A549 (cell line): ENCODE data around the gene PALLD. TPM values are rescaled to one million over a fixed set of nuclear protein-coding genes. Genes with fewer than 3 reads are reported as not detected.

Experiments
- ATAC-seq, 2 experiments: fragments of 200-7000 bp in 1 of 2; fragments of >200 bp in 1 of 2; cut with Nextera tagmentation in 1 of 2; cut with Tn5 transposase in 1 of 2; 3 replicates each; pipeline versions ENCODE4 v1.8.0 to v1.9.1; 2018 to 2020; ENCODE audit warnings: mild to moderate bottlenecking in 1 of 2, moderate library complexity in 1 of 2
- CTCF ChIA-PET: fragments of 300-600 bp; sonication (Branson Sonifier 250); formaldehyde crosslinking; extraction: SDS; loops from one replicate; lab custom pipeline; 2021; ENCODE audit warnings: antibody characterized with exemption, inconsistent platforms; lab: Yijun Ruan, JAX
- POLR2A ChIA-PET: fragments of 350-600 bp; formaldehyde crosslinking; extraction: SDS; loops from one replicate; lab custom pipeline; 2021; ENCODE audit warnings: antibody characterized with exemption, inconsistent platforms; lab: Yijun Ruan, JAX
- DNase-seq, 2 experiments: peaks; one replicate each; pipeline versions ENCODE4 v3.0.0 to v3.0.0-alpha.2; 2011 to 2016; ENCODE audit warnings: low read depth in 1 of 2, low spot score in 1 of 2
- FAIRE-seq: peaks from 2 replicates; lab custom pipeline; 2011; peaks lifted over from hg19 to GRCh38; lab: Jason Lieb, UNC
- H3K27ac ChIP-seq, 2 experiments: fragments of >200 bp; sonication (Bioruptor Twin); formaldehyde crosslinking; 3 replicates each; pipeline ENCODE4 v1.5.1; 2016 to 2017
- H3K4me1 ChIP-seq: fragments of >200 bp; sonication (Bioruptor Twin); formaldehyde crosslinking; 3 replicates; pipeline ENCODE4 v1.6.1; 2016
- H3K4me2 ChIP-seq: fragments of >200 bp; sonication (Bioruptor Twin); formaldehyde crosslinking; 3 replicates; pipeline ENCODE4 v1.6.1; 2016
- H3K4me3 ChIP-seq: fragments of >200 bp; sonication (Bioruptor Twin); formaldehyde crosslinking; 3 replicates; pipeline ENCODE4 v1.5.1; 2016
- H3K9me3 ChIP-seq: fragments of >200 bp; sonication (Bioruptor Twin); formaldehyde crosslinking; 3 replicates; pipeline ENCODE4 v1.6.1; 2016
- CBX2 ChIP-seq: fragments of 200-600 bp; sonication (generic); IDR thresholded peaks from 2 replicates; pipeline ENCODE4 v1.6.1; 2016; ENCODE audit warnings: low read depth, mild to moderate bottlenecking, borderline replicate concordance
- CBX8 ChIP-seq: fragments of 200-600 bp; sonication (generic); IDR thresholded peaks from 2 replicates; pipeline ENCODE4 v1.6.1; 2016
- CEBPB ChIP-seq, 2 experiments: fragments of >200 bp in 1 of 2; sonication (Bioruptor Twin) in 1 of 2; formaldehyde crosslinking in 1 of 2; IDR thresholded peaks; 2 replicates each; pipeline ENCODE4 v1.6.1; 2012 to 2016
- CHD4 ChIP-seq: fragments of 200-600 bp; sonication (generic); IDR thresholded peaks from 2 replicates; pipeline ENCODE4 v1.6.1; 2016; ENCODE audit warnings: antibody characterized with exemption, mild to moderate bottlenecking, borderline replicate concordance
- EHMT2 ChIP-seq: fragments of 200-600 bp; sonication (generic); IDR thresholded peaks from 2 replicates; pipeline ENCODE4 v1.6.1; 2016; ENCODE audit warnings: antibody characterized with exemption, low read depth, mild to moderate bottlenecking, moderate library complexity
- EP300 ChIP-seq, 2 experiments: fragments of >200 bp; sonication (Bioruptor Twin); formaldehyde crosslinking; IDR thresholded peaks; 2 replicates in 1 of 2; 3 replicates in 1 of 2; pipeline ENCODE4 v1.6.1; 2016 to 2017
- FOSL2 ChIP-seq, 2 experiments: fragments of 450-650 bp in 1 of 2; fragments of >200 bp in 1 of 2; sonication (Bioruptor Twin) in 1 of 2; formaldehyde crosslinking; IDR thresholded peaks; 2 replicates each; pipeline versions ENCODE4 v1.5.0 to v1.6.1; 2016 to 2020; ENCODE audit warnings: mild to moderate bottlenecking in 1 of 2, moderate library complexity in 1 of 2
- GATA3 ChIP-seq: IDR thresholded peaks from 2 replicates; pipeline ENCODE4 v1.6.1; 2012; ENCODE audit warnings: borderline replicate concordance
- HOXA7 ChIP-seq: fragments of 250-450 bp; sonication (Bioruptor Pico); IDR thresholded peaks from 2 replicates; pipeline ENCODE4 v1.5.0; 2020; ENCODE audit warnings: mild to moderate bottlenecking, moderate library complexity
- HOXB13 ChIP-seq: fragments of 250-450 bp; sonication (Bioruptor Pico); IDR thresholded peaks from 2 replicates; pipeline ENCODE4 v1.5.0; 2020; ENCODE audit warnings: low read depth, mild to moderate bottlenecking, moderate library complexity
- HOXB5 ChIP-seq: fragments of 250-450 bp; sonication (Bioruptor Pico); IDR thresholded peaks from 2 replicates; pipeline ENCODE4 v1.5.0; 2020; ENCODE audit warnings: mild to moderate bottlenecking, moderate library complexity
- JUN ChIP-seq, 2 experiments: fragments of >200 bp; sonication (Bioruptor Twin); formaldehyde crosslinking; IDR thresholded peaks; 2 replicates in 1 of 2; 3 replicates in 1 of 2; pipeline ENCODE4 v1.6.1; 2016 to 2017
- KDM5A ChIP-seq: fragments of 200-600 bp; sonication (generic); IDR thresholded peaks from 2 replicates; pipeline ENCODE4 v1.6.1; 2016; ENCODE audit warnings: antibody characterized with exemption, mild to moderate bottlenecking
- MAZ ChIP-seq: fragments of 150-350 bp; IDR thresholded peaks from 2 replicates; pipeline ENCODE4 v1.6.1; 2014; ENCODE audit warnings: antibody characterized with exemption, low read depth, low read length, borderline replicate concordance
- NPAS2 ChIP-seq: fragments of 250-450 bp; sonication (Bioruptor Pico); IDR thresholded peaks from 2 replicates; pipeline ENCODE4 v1.8.0; 2022; ENCODE audit warnings: mild to moderate bottlenecking, moderate library complexity, borderline replicate concordance
- POLR2AphosphoS2 ChIP-seq: conservative IDR thresholded peaks from 2 replicates; pipeline ENCODE4 v1.6.1; 2012; ENCODE audit warnings: low read length, improper control_type of control experiment, inconsistent platforms
- RAD21 ChIP-seq, 2 experiments: fragments of >200 bp in 1 of 2; sonication (Bioruptor Twin) in 1 of 2; formaldehyde crosslinking in 1 of 2; IDR thresholded peaks in 1 of 2; conservative IDR thresholded peaks in 1 of 2; 2 replicates in 1 of 2; 3 replicates in 1 of 2; pipeline ENCODE4 v1.6.1; 2012 to 2018; ENCODE audit warnings: inconsistent platforms in 1 of 2
- RARB ChIP-seq: fragments of 250-450 bp; sonication (Bioruptor Pico); IDR thresholded peaks from 2 replicates; pipeline ENCODE4 v1.8.0; 2021; ENCODE audit warnings: mild to moderate bottlenecking, moderate library complexity
- RFX5 ChIP-seq: fragments of 450-650 bp; IDR thresholded peaks from 2 replicates; pipeline ENCODE4 v1.7.1; 2014; ENCODE audit warnings: antibody characterized with exemption, mild to moderate bottlenecking, moderate library complexity
- RNF2 ChIP-seq: fragments of 200-600 bp; sonication (generic); IDR thresholded peaks from 2 replicates; pipeline ENCODE4 v1.6.1; 2016; ENCODE audit warnings: low read depth, mild to moderate bottlenecking, antibody characterized with exemption, moderate library complexity, borderline replicate concordance
- SMC3 ChIP-seq: fragments of >200 bp; sonication (Bioruptor Twin); formaldehyde crosslinking; IDR thresholded peaks from 3 replicates; pipeline ENCODE4 v1.6.1; 2018; ENCODE audit warnings: inconsistent platforms
- TFCP2L1 ChIP-seq: fragments of 250-450 bp; sonication (Bioruptor Pico); IDR thresholded peaks from 2 replicates; pipeline ENCODE4 v1.5.0; 2021; ENCODE audit warnings: mild to moderate bottlenecking
- ZSCAN20 ChIP-seq: fragments of 250-450 bp; sonication (Bioruptor Pico); IDR thresholded peaks from 2 replicates; pipeline ENCODE4 v1.8.0; 2022; ENCODE audit warnings: mild to moderate bottlenecking, moderate library complexity
- WGBS: methylation state at CpG from one replicate; pipeline ENCODE4 v1.1.6; 2017; ENCODE audit errors: missing lambda C conversion rate; 5-methylcytosine and 5-hydroxymethylcytosine counted together
- polyA plus RNA-seq, 4 experiments: library from polyadenylated mRNA; depleted of rRNA in 3 of 4; stranded (reverse); fragments of >200 nt; fragmentation: RNase III in 1 of 4; extraction: RNeasy Plus Mini Kit Qiagen cat#74134 plus additional on column Dnase treatment in 1 of 4; gene quantifications; 2 replicates in 3 of 4; 3 replicates in 1 of 4; pipeline ENCODE4 v1.2.3, GENCODE V29; 2011 to 2017
- TF ChIP-seq, protein P1 (sequence below): fragments of 450-650 bp; IDR thresholded peaks from 2 replicates; pipeline ENCODE4 v1.6.1; 2014; ENCODE audit warnings: antibody characterized with exemption
- TF ChIP-seq, protein P2 (sequence below): fragments of >200 bp; sonication (Bioruptor Twin); formaldehyde crosslinking; IDR thresholded peaks from 3 replicates; pipeline ENCODE4 v1.6.1; 2016
- TF ChIP-seq, protein P3 (sequence below): fragments of 250-450 bp; sonication (Bioruptor Pico); IDR thresholded peaks from 2 replicates; pipeline ENCODE4 v1.5.0; 2020; ENCODE audit warnings: low read depth, mild to moderate bottlenecking, moderate library complexity
- TF ChIP-seq, protein P4 (sequence below): IDR thresholded peaks from 2 replicates; pipeline ENCODE4 v1.6.1; 2012

PALLD gene
- polyA plus RNA-seq, 2 of the 4 experiments (the other 2 are of a cell fraction), result 88.8 to 113 TPM

DNA sequence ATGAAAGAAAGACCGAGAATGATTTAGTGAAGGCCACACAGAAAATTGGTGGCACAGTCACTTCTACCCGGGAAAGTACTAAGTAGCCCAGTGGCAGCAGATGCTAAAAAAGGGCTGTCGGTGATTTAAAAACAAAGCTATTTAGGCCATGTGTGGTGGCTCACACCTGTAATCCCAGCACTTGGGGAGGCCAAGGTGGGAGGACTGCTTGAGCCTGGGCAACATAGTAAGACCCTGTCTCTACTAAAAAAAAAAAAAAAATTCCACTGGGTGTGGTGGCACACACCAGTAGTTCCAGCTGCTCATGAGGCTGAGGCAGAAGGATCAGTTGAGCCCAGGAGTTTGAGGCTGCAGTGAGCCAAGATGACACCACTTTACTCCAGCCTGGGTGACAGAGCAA lies 369.0 kb downstream of the PALLD start:
- H3K9me3 ChIP-seq, result no peaks in the 10 kb centered on the region
- no peak for TF ChIP-seq TFCP2L1 (CRISPR knock-in tag)
- no peak for TF ChIP-seq CHD4
- TF ChIP-seq EHMT2, result no peak
- no peak for TF ChIP-seq HOXB5 (CRISPR knock-in tag)
- TF ChIP-seq RAD21 (conservative IDR thresholded peaks at IDR 0.05 in 1 of 2, IDR thresholded peaks at IDR 0.05 in 1 of 2), result no peak
- TF ChIP-seq KDM5A, result no peak
- TF ChIP-seq, protein P1, sequence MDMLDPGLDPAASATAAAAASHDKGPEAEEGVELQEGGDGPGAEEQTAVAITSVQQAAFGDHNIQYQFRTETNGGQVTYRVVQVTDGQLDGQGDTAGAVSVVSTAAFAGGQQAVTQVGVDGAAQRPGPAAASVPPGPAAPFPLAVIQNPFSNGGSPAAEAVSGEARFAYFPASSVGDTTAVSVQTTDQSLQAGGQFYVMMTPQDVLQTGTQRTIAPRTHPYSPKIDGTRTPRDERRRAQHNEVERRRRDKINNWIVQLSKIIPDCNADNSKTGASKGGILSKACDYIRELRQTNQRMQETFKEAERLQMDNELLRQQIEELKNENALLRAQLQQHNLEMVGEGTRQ, result no peak
- TF ChIP-seq FOSL2 (IDR thresholded peaks at IDR 0.05), result no peak
- TF ChIP-seq FOSL2 (CRISPR knock-in tag; IDR thresholded peaks at IDR 0.05), result no peak
- TF ChIP-seq, protein P2, sequence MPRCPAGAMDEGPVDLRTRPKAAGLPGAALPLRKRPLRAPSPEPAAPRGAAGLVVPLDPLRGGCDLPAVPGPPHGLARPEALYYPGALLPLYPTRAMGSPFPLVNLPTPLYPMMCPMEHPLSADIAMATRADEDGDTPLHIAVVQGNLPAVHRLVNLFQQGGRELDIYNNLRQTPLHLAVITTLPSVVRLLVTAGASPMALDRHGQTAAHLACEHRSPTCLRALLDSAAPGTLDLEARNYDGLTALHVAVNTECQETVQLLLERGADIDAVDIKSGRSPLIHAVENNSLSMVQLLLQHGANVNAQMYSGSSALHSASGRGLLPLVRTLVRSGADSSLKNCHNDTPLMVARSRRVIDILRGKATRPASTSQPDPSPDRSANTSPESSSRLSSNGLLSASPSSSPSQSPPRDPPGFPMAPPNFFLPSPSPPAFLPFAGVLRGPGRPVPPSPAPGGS, result no peak
- TF ChIP-seq RFX5, result no peak
- TF ChIP-seq HOXA7 (CRISPR knock-in tag), result no peak
- TF ChIP-seq, protein P3, sequence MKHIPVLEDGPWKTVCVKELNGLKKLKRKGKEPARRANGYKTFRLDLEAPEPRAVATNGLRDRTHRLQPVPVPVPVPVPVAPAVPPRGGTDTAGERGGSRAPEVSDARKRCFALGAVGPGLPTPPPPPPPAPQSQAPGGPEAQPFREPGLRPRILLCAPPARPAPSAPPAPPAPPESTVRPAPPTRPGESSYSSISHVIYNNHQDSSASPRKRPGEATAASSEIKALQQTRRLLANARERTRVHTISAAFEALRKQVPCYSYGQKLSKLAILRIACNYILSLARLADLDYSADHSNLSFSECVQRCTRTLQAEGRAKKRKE, result no peak
- TF ChIP-seq NPAS2 (CRISPR knock-in tag), result no peak
- no peak for TF ChIP-seq ZSCAN20 (CRISPR knock-in tag)
- no peak for TF ChIP-seq MAZ
- TF ChIP-seq RNF2, result no peak
- TF ChIP-seq HOXB13, result no peak
- TF ChIP-seq GATA3, result no peak
- no peak for TF ChIP-seq SMC3
- no peak for TF ChIP-seq CBX8
- TF ChIP-seq, all 56 proteins: peak for 0
- POLR2A ChIA-PET, result no interaction called here
- no peak overlapping the region for H3K27ac ChIP-seq
- ATAC-seq (no peak), FAIRE-seq (no peak), DNase-seq (no peak)
- CTCF ChIA-PET, result interaction anchor here (1.6 kb wide), 1 partner anchor 155 kb away, joined by 6 read pairs; no protein-coding TSS in a partner anchor
- 96% methylated on average over 3 of the region's 3 CpGs for WGBS
- peaks cover 18% of the 10 kb centered on the region for H3K4me1 ChIP-seq
- no peak overlapping the region for H3K4me3 ChIP-seq
- H3K4me2 ChIP-seq, result no peak overlapping the region

DNA sequence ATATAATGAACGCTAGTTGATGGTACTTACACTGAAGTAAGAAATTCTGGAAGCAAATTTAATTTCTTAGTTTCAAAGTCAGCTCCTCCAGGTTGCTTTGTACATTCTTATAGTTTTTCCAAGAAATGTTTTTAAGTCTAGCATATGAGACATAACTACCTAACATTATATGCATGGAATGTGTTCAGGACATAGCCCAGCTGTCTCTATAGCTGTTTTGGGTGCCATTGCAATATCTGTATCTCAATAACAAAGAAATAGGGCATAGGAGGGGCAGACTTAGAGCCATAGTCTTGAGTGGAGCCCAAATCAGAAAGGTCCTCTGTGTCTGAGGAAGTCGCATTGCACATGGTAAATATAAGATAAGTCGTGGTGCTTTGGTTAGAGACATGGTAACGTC lies 369.8 kb downstream of the PALLD start:
- FAIRE-seq (no peak), DNase-seq (no peak), ATAC-seq (no peak)
- peaks cover 23% of the 10 kb centered on the region for H3K4me1 ChIP-seq
- H3K4me3 ChIP-seq, result no peak overlapping the region
- TF ChIP-seq CBX2 (no peak), CBX8 (no peak), HOXB5 (CRISPR knock-in tag) (no peak), JUN (IDR thresholded peaks at IDR 0.05) (no peak), RARB (no peak), EP300 (IDR thresholded peaks at IDR 0.05) (no peak), POLR2AphosphoS2 (no peak), CEBPB (IDR thresholded peaks at IDR 0.05) (no peak)
- TF ChIP-seq, protein P4, sequence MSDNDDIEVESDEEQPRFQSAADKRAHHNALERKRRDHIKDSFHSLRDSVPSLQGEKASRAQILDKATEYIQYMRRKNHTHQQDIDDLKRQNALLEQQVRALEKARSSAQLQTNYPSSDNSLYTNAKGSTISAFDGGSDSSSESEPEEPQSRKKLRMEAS, result no peak
- WGBS, result 97% methylated on average over 4 of the region's 4 CpGs
- no peak overlapping the region for H3K4me2 ChIP-seq
- CTCF ChIA-PET, result interaction anchor here (1.6 kb wide), 1 partner anchor 156 kb away, joined by 6 read pairs; no protein-coding TSS in a partner anchor
- H3K9me3 ChIP-seq, result no peaks in the 10 kb centered on the region
- POLR2A ChIA-PET, result no interaction called here
- no peak overlapping the region for H3K27ac ChIP-seq
